OCI-LY1 (cell line): ENCODE data around the gene U2AF1L4.
A peak's percentile ranks its signal among the peaks of the same experiment; 100 is the strongest.

Experiments
- H2AFZ ChIP-seq: fragments of 200-600 bp; sonication (generic), shearing (Covaris generic); 2 replicates; pipeline ENCODE4 v1.6.0; 2014; ENCODE audit warnings: antibody characterized with exemption, mild to moderate bottlenecking, low read length
- H3F3A ChIP-seq: fragments of 200-600 bp; sonication (generic), shearing (Covaris generic); 2 replicates; pipeline ENCODE4 v1.6.0; 2014; ENCODE audit warnings: mild to moderate bottlenecking, antibody characterized with exemption, low read length, moderate library complexity; ENCODE audit not compliant: insufficient read depth
- H3K27ac ChIP-seq: fragments of 200-600 bp; sonication (generic); 2 replicates; pipeline ENCODE4 v1.5.1; 2014; ENCODE audit warnings: low read length, mixed run types, mild to moderate bottlenecking, low read depth; ENCODE audit not compliant: poor library complexity, severe bottlenecking
- H3K27me3 ChIP-seq: fragments of 200-600 bp; sonication (generic); 2 replicates; pipeline ENCODE4 v1.6.0; 2014; ENCODE audit warnings: antibody characterized with exemption, mild to moderate bottlenecking, low read length, moderate library complexity; ENCODE audit not compliant: insufficient read depth
- H3K36me3 ChIP-seq: fragments of 200-600 bp; sonication (generic); 2 replicates; pipeline ENCODE4 v1.6.1; 2014; ENCODE audit warnings: mild to moderate bottlenecking, antibody characterized with exemption, low read length, moderate library complexity, mixed read lengths; ENCODE audit not compliant: insufficient read depth
- H3K4me1 ChIP-seq: fragments of 200-600 bp; sonication (generic); 2 replicates; pipeline ENCODE4 v1.5.1; 2014; ENCODE audit warnings: mild to moderate bottlenecking, low read length, moderate library complexity; ENCODE audit not compliant: insufficient read depth, severe bottlenecking
- H3K4me2 ChIP-seq: fragments of 200-600 bp; sonication (generic), shearing (Covaris generic); 2 replicates; pipeline ENCODE4 v1.6.1; 2014; ENCODE audit warnings: low read length
- H3K4me3 ChIP-seq: fragments of 200-600 bp; sonication (generic); 2 replicates; pipeline ENCODE4 v1.5.1; 2014; ENCODE audit warnings: low read length, low read depth, mild to moderate bottlenecking, mixed read lengths; ENCODE audit not compliant: poor library complexity, severe bottlenecking
- H3K79me2 ChIP-seq: fragments of 200-600 bp; shearing (Covaris generic); 2 replicates; pipeline ENCODE4 v1.6.1; 2016; ENCODE audit warnings: mixed run types, low read length, mixed read lengths; ENCODE audit not compliant: insufficient read depth
- H3K9ac ChIP-seq: fragments of 200-600 bp; sonication (generic), shearing (Covaris generic); 2 replicates; pipeline ENCODE4 v1.6.1; 2014; ENCODE audit warnings: mild to moderate bottlenecking, low read length, mixed read lengths
- H3K9me2 ChIP-seq: fragments of 200-600 bp; sonication (generic), shearing (Covaris generic); 2 replicates; pipeline ENCODE4 v1.6.1; 2014; ENCODE audit warnings: low read depth, mild to moderate bottlenecking, low read length, mixed read lengths
- H3K9me3 ChIP-seq: fragments of 200-600 bp; shearing (Covaris generic); 2 replicates; pipeline ENCODE4 v1.6.1; 2014; ENCODE audit warnings: low read length, mixed read lengths
- H4K20me1 ChIP-seq: fragments of 200-600 bp; sonication (generic), shearing (Covaris generic); 2 replicates; pipeline ENCODE4 v1.6.0; 2016; ENCODE audit warnings: mild to moderate bottlenecking, low read length; ENCODE audit not compliant: insufficient read depth
- CTCF ChIP-seq: fragments of 200-600 bp; sonication (generic), shearing (Covaris generic); IDR thresholded peaks from 2 replicates; pipeline ENCODE4 v1.5.1; 2017; ENCODE audit warnings: mild to moderate bottlenecking, antibody characterized with exemption, low read length, moderate library complexity, mixed read lengths
- EZH2 ChIP-seq: fragments of 200-600 bp; sonication (generic), shearing (Covaris generic); IDR thresholded peaks from 2 replicates; pipeline ENCODE4 v1.8.0; 2017; ENCODE audit warnings: borderline replicate concordance, mixed run types, mild to moderate bottlenecking, antibody characterized with exemption, low read length, moderate library complexity, mixed read lengths

Gene U2AF1L4

GRCh38 chr19:35716801-35717664 lies 28.2 kb downstream of the U2AF1L4 start:
- peaks cover 3% of the 10 kb centered on the region; the same call in 1 of the 2 replicates for H3K27me3 ChIP-seq
- no peak overlapping the region for H3K27ac ChIP-seq
- H3K9ac ChIP-seq = peak overlapping the region; percentile 61
- peaks cover 22% of the 10 kb centered on the region for H3K4me1 ChIP-seq
- peak overlapping the region; percentile 73 for H3K4me2 ChIP-seq
- H3K9me3 ChIP-seq = no peaks in the 10 kb centered on the region
- H4K20me1 ChIP-seq = no peaks in the 10 kb centered on the region
- H3F3A ChIP-seq = no peaks in the 10 kb centered on the region
- peak overlapping the region; percentile 66 for H3K4me3 ChIP-seq
- no peaks in the 10 kb centered on the region for H3K9me2 ChIP-seq
- peaks cover 8% of the 10 kb centered on the region for H3K79me2 ChIP-seq
- TF ChIP-seq EZH2 = no peak
- peak; percentile 85 for TF ChIP-seq CTCF
- no peak overlapping the region for H2AFZ ChIP-seq
- H3K36me3 ChIP-seq = peaks cover 21% of the 10 kb centered on the region; the same call in 1 of the 2 replicates

GRCh38 chr19:35715981-35716800 lies 29.0 kb downstream of the U2AF1L4 start:
- Histone ChIP-seq H3K9me2 (no peaks in the 10 kb centered on the region), H3K9me3 (no peaks in the 10 kb centered on the region), H3K27ac (no peak overlapping the region), H3K4me1 (peaks cover 27% of the 10 kb centered on the region), H4K20me1 (no peaks in the 10 kb centered on the region), H3K27me3 (peaks cover 7% of the 10 kb centered on the region), H3K36me3 (peaks cover 14% of the 10 kb centered on the region; the same call in 1 of the 2 replicates), H3K79me2 (peaks cover 8% of the 10 kb centered on the region), H3K4me2 (peak overlapping the region; percentile 73), H3F3A (no peaks in the 10 kb centered on the region), H3K4me3 (peak overlapping the region; percentile 66), H3K9ac (peak overlapping the region; percentile 61; the same call in 1 of the 2 replicates), H2AFZ (no peak overlapping the region)
- TF ChIP-seq EZH2 = no peak
- no peak for TF ChIP-seq CTCF

DNA sequence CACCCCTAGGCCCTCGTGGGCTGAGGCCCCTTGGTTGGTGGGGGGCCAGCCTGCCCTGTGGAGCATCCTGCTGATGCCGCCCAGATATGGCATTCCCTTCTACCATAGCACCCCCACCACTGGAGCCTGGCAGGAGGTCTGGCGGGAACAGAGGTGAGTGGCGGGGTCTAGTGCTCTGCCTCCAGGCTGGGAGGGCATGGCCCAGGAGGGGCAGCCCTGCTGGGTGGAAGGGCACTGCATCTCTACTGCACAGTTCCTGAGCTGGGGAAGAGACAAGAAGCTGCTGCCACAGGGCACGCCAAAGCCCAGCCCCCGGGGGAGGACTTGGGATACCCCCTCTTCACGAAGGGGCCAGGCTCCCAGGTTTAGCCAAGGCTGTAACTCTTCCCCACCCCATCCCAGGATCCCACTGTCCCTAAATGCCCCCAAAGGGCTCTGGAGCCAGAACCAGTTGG lies 29.8 kb downstream of the U2AF1L4 start:
- no peak overlapping the region for H2AFZ ChIP-seq
- H3K9me3 ChIP-seq = no peaks in the 10 kb centered on the region
- no peak for TF ChIP-seq CTCF
- TF ChIP-seq EZH2 = no peak
- H3K36me3 ChIP-seq = peaks cover 9% of the 10 kb centered on the region; the same call in 1 of the 2 replicates
- H4K20me1 ChIP-seq = no peaks in the 10 kb centered on the region
- H3K27ac ChIP-seq = no peak overlapping the region
- no peaks in the 10 kb centered on the region for H3K9me2 ChIP-seq
- H3K4me3 ChIP-seq = no peak overlapping the region
- no peak overlapping the region for H3K4me2 ChIP-seq
- no peaks in the 10 kb centered on the region for H3F3A ChIP-seq
- H3K9ac ChIP-seq = no peak overlapping the region
- H3K79me2 ChIP-seq = peaks cover 8% of the 10 kb centered on the region
- peaks cover 7% of the 10 kb centered on the region for H3K27me3 ChIP-seq
- peaks cover 33% of the 10 kb centered on the region for H3K4me1 ChIP-seq
